SH-SY5Y (cell line): ENCODE measurements around the gene OPN5.

Source experiments
- GATA2 ChIP-seq: IDR thresholded peaks from 2 replicates; pipeline ENCODE4 v1.6.1; 2011; ENCODE audit warnings: mild to moderate bottlenecking, low read depth, low read length
- GATA3 ChIP-seq: IDR thresholded peaks from 2 replicates; pipeline ENCODE4 v1.6.1; 2011; ENCODE audit warnings: low read depth, mild to moderate bottlenecking, low read length, moderate library complexity

GRCh38 chr6:47785182-47785581 lies 3.4 kb downstream of the OPN5 start:
- TF ChIP-seq GATA2 (no peak), GATA3 (no peak)
